Measurements from ENCODE around the gene LIF. TPM values are rescaled to one million over a fixed set of nuclear protein-coding genes. Genes with fewer than 3 reads are reported as not detected.

The LIF gene
- total and polyA plus RNA-seq, 2 donors (not counting 3 experiments of a cell fraction or from before 2014, with no cell fraction given) = 0.12 to 0.27 TPM

DNA sequence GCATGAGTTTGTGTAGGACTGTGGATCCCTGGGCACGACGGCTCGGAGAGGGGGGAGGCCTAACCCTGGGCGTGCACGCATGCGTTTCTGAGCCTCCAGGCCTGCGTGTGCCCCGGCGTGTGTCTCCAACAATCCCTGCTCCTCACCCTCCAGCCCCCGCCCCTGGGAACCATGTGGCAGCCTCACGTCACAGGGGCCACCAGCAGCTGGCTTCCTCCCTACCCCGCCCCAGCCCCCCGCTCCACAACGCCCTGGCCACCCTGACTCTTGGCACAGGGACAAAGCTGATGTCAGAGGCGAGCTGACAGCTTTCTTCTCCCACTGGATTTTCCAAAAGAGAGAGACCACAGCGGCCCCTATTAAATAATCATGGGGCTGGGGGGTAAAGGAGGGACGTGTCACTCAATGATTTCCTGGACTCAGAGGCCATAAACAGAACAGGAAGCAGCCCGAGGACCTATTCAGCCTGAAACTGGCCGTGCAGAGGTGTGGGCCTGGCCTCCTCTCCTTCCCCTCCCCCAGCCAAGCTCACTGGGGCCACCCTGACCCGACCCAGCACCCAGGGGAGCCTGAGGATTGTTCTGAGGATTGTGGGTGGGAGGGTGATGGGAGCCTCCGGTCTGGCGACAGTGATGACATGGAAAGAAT lies 6.8 kb upstream of the LIF start:
- Histone ChIP-seq H3K79me2 (ENCODE audit: control insufficient read depth, insufficient read depth, low read length) (no peaks in the 10 kb centered on the region), H3K9me1 (replicated peaks; ENCODE audit: control insufficient read depth, extremely low read depth, insufficient read depth, low read length) (no peaks in the 10 kb centered on the region), H3K4me3 (replicated peaks in 1 of 3; ENCODE audit: insufficient read depth in 1 of 3, low read depth in 1 of 3, low read length in 3 of 3) (no peak overlapping the region), H3K9me3 (replicated peaks; ENCODE audit: control insufficient read depth, insufficient read depth, low read length) (no peaks in the 10 kb centered on the region), H3K36me3 (ENCODE audit: control insufficient read depth in 2 of 2, extremely low read depth in 1 of 2, insufficient read depth in 2 of 2, low read length in 2 of 2) (no peaks in the 10 kb centered on the region), H2AFZ (ENCODE audit: low read depth, low read length) (no peak overlapping the region), H3K27ac (ENCODE audit: insufficient read depth, low read depth, low read length) (no peak overlapping the region), H3K4me1 (ENCODE audit: control insufficient read depth, extremely low read depth, insufficient read depth, low read length) (peaks cover 5% of the 10 kb centered on the region), H3K9ac (replicated peaks; ENCODE audit: extremely low read depth, insufficient read depth, low read length) (no peak overlapping the region), H3K27me3 (ENCODE audit: control insufficient read depth in 2 of 2, insufficient read depth in 2 of 2, low read length in 2 of 2) (peaks cover 0 to 4% of the 10 kb centered on the region in 2 experiments), H4K20me1 (replicated peaks; ENCODE audit: control insufficient read depth, extremely low read depth, insufficient read depth, low read length) (no peaks in the 10 kb centered on the region), H3K4me2 (ENCODE audit: insufficient read depth, low read length) (no peak overlapping the region)
- FAIRE-seq (no peak), DNase-seq (ENCODE audit: low read depth, low spot score) (no peak)
- no TSS peak for BruUV-seq (replicated peaks)
- ChIA-PET CTCF (interaction anchor here (0.6 to 3.6 kb wide), 6 partner anchors 16 to 563 kb away, joined by 3 to 214 read pairs (median 4); no protein-coding TSS in a partner anchor), POLR2A (no interaction called here)
- dilution Hi-C loops (cut with MboI; ENCODE audit: extremely low pct_ligation_motif_present, low sequenced_read_pairs) = no loop called here
- TF ChIP-seq EZH2 (IDR thresholded peaks at IDR 0.05; ENCODE audit: borderline replicate concordance, low read depth, low read length, severe bottlenecking) = no peak
- TF ChIP-seq, protein P1, sequence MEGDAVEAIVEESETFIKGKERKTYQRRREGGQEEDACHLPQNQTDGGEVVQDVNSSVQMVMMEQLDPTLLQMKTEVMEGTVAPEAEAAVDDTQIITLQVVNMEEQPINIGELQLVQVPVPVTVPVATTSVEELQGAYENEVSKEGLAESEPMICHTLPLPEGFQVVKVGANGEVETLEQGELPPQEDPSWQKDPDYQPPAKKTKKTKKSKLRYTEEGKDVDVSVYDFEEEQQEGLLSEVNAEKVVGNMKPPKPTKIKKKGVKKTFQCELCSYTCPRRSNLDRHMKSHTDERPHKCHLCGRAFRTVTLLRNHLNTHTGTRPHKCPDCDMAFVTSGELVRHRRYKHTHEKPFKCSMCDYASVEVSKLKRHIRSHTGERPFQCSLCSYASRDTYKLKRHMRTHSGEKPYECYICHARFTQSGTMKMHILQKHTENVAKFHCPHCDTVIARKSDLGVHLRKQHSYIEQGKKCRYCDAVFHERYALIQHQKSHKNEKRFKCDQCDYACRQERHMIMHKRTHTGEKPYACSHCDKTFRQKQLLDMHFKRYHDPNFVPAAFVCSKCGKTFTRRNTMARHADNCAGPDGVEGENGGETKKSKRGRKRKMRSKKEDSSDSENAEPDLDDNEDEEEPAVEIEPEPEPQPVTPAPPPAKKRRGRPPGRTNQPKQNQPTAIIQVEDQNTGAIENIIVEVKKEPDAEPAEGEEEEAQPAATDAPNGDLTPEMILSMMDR (IDR thresholded peaks at IDR 0.05; ENCODE audit: extremely low read depth in 1 of 2, insufficient read depth in 1 of 2, low read depth in 1 of 2, low read length in 2 of 2) = no peak
- no peak for TF ChIP-seq GATA2 (IDR thresholded peaks at IDR 0.05; ENCODE audit: insufficient read depth, insufficient read length, low read depth, low read length)
- no peak for TF ChIP-seq JUN (IDR thresholded peaks at IDR 0.05; ENCODE audit: borderline replicate concordance, insufficient read depth, insufficient read length, low read depth)
- TF ChIP-seq, protein P2, sequence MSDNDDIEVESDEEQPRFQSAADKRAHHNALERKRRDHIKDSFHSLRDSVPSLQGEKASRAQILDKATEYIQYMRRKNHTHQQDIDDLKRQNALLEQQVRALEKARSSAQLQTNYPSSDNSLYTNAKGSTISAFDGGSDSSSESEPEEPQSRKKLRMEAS (IDR thresholded peaks at IDR 0.05; ENCODE audit: insufficient read depth, insufficient read length) = no peak
- TF ChIP-seq FOS (IDR thresholded peaks at IDR 0.05; ENCODE audit: borderline replicate concordance, insufficient read depth, low read length) = no peak
- no peak for TF ChIP-seq POLR2A (IDR thresholded peaks at IDR 0.05; ENCODE audit: low read depth, low read length)
- no peak for TF ChIP-seq POLR2AphosphoS5 (IDR thresholded peaks at IDR 0.05; ENCODE audit: insufficient read depth, low read depth, low read length)
- TF ChIP-seq MYC (IDR thresholded peaks at IDR 0.05; ENCODE audit: low read depth, low read length) = no peak
- intact Hi-C loops (cut with micrococcal nuclease) = no loop called here
